HepG2 (cell line): ENCODE results near the gene LONP1. TPM values are rescaled to one million over a fixed set of nuclear protein-coding genes. Genes with fewer than 3 reads are reported as not detected.

Experiments
- CBX1 ChIP-seq: IDR thresholded peaks from one replicate; pipeline ENCODE4 v1.6.1; 2016; ENCODE audit warnings: antibody characterized with exemption, low read depth
- GLI4 ChIP-seq: sonication (generic); formaldehyde crosslinking; IDR thresholded peaks from 2 replicates; pipeline ENCODE4 v1.5.1; 2020; ENCODE audit warnings: missing genetic modification reagents, mild to moderate bottlenecking, moderate library complexity, borderline replicate concordance
- IKZF4 ChIP-seq: sonication (generic); formaldehyde crosslinking; IDR thresholded peaks from 2 replicates; pipeline ENCODE4 v1.5.1; 2020; ENCODE audit warnings: borderline replicate concordance, mild to moderate bottlenecking, low read depth, missing genetic modification reagents; ENCODE audit errors: not compliant biosample characterization
- MBD4 ChIP-seq: IDR thresholded peaks from 2 replicates; pipeline ENCODE4 v1.6.1; 2012; ENCODE audit warnings: low read length, inconsistent platforms, borderline replicate concordance
- MEIS1 ChIP-seq: sonication (generic); formaldehyde crosslinking; IDR thresholded peaks from 2 replicates; pipeline ENCODE4 v1.9.0; 2021; ENCODE audit warnings: mild to moderate bottlenecking, missing genetic modification reagents, moderate library complexity, borderline replicate concordance
- MTA3 ChIP-seq: sonication (generic); formaldehyde crosslinking; IDR thresholded peaks from 2 replicates; pipeline ENCODE4 v1.4.0; 2020; ENCODE audit warnings: missing genetic modification reagents
- MZF1 ChIP-seq: sonication (generic); formaldehyde crosslinking; IDR thresholded peaks from 2 replicates; pipeline ENCODE4 v1.8.1; 2023; ENCODE audit warnings: mild to moderate bottlenecking, missing genetic modification reagents, borderline replicate concordance
- NFIB ChIP-seq: sonication (generic); formaldehyde crosslinking; IDR thresholded peaks from 2 replicates; pipeline ENCODE4 v1.9.0; 2021; ENCODE audit warnings: missing genetic modification reagents, mild to moderate bottlenecking, borderline replicate concordance
- RFX1 ChIP-seq: fragments of 450-650 bp; IDR thresholded peaks from 2 replicates; pipeline ENCODE4 v1.6.1; 2017
- TSC22D2 ChIP-seq: sonication (generic); formaldehyde crosslinking; IDR thresholded peaks from 2 replicates; pipeline ENCODE4 v1.5.1; 2020; ENCODE audit warnings: missing genetic modification reagents, mild to moderate bottlenecking, borderline replicate concordance
- ZFP90 ChIP-seq: sonication (generic); formaldehyde crosslinking; IDR thresholded peaks from 2 replicates; pipeline ENCODE4 v1.8.0; 2022; ENCODE audit warnings: missing genetic modification reagents, mild to moderate bottlenecking, inconsistent platforms, borderline replicate concordance
- ZNF12 ChIP-seq: sonication (generic); formaldehyde crosslinking; IDR thresholded peaks from 2 replicates; pipeline ENCODE4 v1.5.0; 2020; ENCODE audit warnings: missing genetic modification reagents
- ZNF296 ChIP-seq: sonication (generic); formaldehyde crosslinking; conservative IDR thresholded peaks from 2 replicates; pipeline ENCODE4 v1.5.0; 2020; ENCODE audit warnings: mild to moderate bottlenecking, missing genetic modification reagents
- ZNF30 ChIP-seq: sonication (generic); formaldehyde crosslinking; IDR thresholded peaks from 2 replicates; pipeline ENCODE4 v1.5.0; 2020; ENCODE audit warnings: mild to moderate bottlenecking, missing genetic modification reagents
- ZNF788 ChIP-seq: sonication (generic); formaldehyde crosslinking; IDR thresholded peaks from 2 replicates; pipeline ENCODE4 v1.5.0; 2020; ENCODE audit warnings: mild to moderate bottlenecking, missing genetic modification reagents, borderline replicate concordance
- polyA plus RNA-seq, 8 experiments: library from polyadenylated mRNA; depleted of rRNA in 3 of 8; stranded (reverse) in 7 of 8; unstranded in 1 of 8; fragments of >200 nt; fragmentation: Illumina TruSeq in 4 of 8; extraction: Trizol in 4 of 8; gene quantifications; 2 replicates each; pipeline versions ENCODE4 v1.2.1 to v1.2.3, GENCODE V29; 2011 to 2016; ENCODE audit warnings: low read depth in 4 of 8, missing spikeins in 1 of 8, mixed read lengths in 1 of 8; ENCODE audit not compliant: insufficient read depth in 1 of 8
- total RNA-seq, 5 experiments: library from RNA; depleted of rRNA; stranded (reverse); fragments of >200 nt; fragmentation: Illumina TruSeq; extraction: Trizol; gene quantifications; 2 replicates each; pipeline ENCODE4 v1.2.3, GENCODE V29; 2016; ENCODE audit warnings: low read depth in 1 of 5
- TF ChIP-seq, protein P1 (sequence below), 2 experiments: IDR thresholded peaks; 2 replicates each; pipeline ENCODE4 v1.6.1; 2011 to 2012; ENCODE audit warnings: low read length in 2 of 2, borderline replicate concordance in 1 of 2, low read depth in 1 of 2, mild to moderate bottlenecking in 1 of 2, moderate library complexity in 1 of 2
- TF ChIP-seq, protein P2 (sequence below): sonication (generic); formaldehyde crosslinking; IDR thresholded peaks from 2 replicates; pipeline ENCODE4 v1.5.0; 2020; ENCODE audit warnings: missing genetic modification reagents
- TF ChIP-seq, protein P3 (sequence below): sonication (generic); formaldehyde crosslinking; IDR thresholded peaks from 2 replicates; pipeline ENCODE4 v1.8.1; 2023; ENCODE audit warnings: mild to moderate bottlenecking, missing genetic modification reagents
- TF ChIP-seq, protein P4 (sequence below): sonication (generic); formaldehyde crosslinking; IDR thresholded peaks from 2 replicates; pipeline ENCODE4 v1.4.0; 2020; ENCODE audit warnings: missing genetic modification reagents

The LONP1 gene
- total and polyA plus RNA-seq, 2 of the 13 experiments (the other 11 are each of a cell fraction or from before 2014, with no cell fraction given): 59.5 to 76.8 TPM

DNA sequence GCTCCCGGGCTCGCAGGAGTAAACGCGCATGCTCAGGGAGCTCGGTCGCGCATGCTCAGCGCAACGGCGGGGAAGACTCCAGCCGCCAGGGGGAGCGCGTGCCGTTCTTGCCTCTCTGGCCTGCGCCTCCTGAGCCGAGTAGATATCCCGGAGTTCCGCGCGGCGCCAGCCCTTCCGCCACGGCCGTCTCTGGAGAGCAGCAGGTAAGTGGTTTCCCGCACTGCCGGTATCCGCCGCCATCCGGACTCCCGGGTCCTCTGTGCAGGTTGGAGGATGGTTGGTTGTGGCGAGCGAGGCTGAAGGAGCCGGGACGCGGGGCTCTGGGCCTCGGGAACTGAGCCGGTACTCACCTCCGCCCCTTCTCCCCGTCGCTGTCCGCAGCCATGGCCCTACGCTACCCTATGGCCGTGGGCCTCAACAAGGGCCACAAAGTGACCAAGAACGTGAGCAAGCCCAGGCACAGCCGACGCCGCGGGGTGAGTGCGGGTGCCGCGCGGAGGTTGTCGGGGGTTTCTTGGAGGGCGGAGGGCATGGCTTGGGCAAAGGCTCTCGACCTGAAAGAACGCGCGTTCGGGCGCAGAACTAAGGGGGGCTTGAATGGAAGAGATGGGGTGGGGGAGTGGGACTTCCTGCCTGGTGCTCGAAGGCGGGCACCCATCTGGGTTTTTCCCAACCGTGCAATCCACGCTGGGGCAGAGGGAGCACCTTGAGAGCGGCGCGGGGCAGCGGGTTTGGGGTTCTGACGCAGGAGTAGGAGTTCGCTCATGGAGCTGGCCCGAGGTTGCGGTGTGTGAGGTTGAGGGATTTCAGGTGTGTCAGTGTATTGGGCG is 29.6 kb downstream of the LONP1 start, which contains the start of gene RPL36 (continued):
- TF ChIP-seq, protein P1, sequence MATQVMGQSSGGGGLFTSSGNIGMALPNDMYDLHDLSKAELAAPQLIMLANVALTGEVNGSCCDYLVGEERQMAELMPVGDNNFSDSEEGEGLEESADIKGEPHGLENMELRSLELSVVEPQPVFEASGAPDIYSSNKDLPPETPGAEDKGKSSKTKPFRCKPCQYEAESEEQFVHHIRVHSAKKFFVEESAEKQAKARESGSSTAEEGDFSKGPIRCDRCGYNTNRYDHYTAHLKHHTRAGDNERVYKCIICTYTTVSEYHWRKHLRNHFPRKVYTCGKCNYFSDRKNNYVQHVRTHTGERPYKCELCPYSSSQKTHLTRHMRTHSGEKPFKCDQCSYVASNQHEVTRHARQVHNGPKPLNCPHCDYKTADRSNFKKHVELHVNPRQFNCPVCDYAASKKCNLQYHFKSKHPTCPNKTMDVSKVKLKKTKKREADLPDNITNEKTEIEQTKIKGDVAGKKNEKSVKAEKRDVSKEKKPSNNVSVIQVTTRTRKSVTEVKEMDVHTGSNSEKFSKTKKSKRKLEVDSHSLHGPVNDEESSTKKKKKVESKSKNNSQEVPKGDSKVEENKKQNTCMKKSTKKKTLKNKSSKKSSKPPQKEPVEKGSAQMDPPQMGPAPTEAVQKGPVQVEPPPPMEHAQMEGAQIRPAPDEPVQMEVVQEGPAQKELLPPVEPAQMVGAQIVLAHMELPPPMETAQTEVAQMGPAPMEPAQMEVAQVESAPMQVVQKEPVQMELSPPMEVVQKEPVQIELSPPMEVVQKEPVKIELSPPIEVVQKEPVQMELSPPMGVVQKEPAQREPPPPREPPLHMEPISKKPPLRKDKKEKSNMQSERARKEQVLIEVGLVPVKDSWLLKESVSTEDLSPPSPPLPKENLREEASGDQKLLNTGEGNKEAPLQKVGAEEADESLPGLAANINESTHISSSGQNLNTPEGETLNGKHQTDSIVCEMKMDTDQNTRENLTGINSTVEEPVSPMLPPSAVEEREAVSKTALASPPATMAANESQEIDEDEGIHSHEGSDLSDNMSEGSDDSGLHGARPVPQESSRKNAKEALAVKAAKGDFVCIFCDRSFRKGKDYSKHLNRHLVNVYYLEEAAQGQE (IDR thresholded peaks at IDR 0.05; ENCODE audit: borderline replicate concordance in 1 of 2, low read depth in 1 of 2, low read length in 2 of 2): peak in 1 of 2 experiments; percentile 75; a peak in 1 of 4 replicates
- no peak; the same call in 1 of the 2 replicates for TF ChIP-seq ZNF12 (CRISPR knock-in tag)
- no peak for TF ChIP-seq MZF1 (CRISPR knock-in tag)
- TF ChIP-seq ZNF788 (CRISPR knock-in tag): peak; percentile 96
- TF ChIP-seq CBX1: no peak
- no peak for TF ChIP-seq MTA3 (CRISPR knock-in tag)
- no peak for TF ChIP-seq RFX1
- TF ChIP-seq, protein P2, sequence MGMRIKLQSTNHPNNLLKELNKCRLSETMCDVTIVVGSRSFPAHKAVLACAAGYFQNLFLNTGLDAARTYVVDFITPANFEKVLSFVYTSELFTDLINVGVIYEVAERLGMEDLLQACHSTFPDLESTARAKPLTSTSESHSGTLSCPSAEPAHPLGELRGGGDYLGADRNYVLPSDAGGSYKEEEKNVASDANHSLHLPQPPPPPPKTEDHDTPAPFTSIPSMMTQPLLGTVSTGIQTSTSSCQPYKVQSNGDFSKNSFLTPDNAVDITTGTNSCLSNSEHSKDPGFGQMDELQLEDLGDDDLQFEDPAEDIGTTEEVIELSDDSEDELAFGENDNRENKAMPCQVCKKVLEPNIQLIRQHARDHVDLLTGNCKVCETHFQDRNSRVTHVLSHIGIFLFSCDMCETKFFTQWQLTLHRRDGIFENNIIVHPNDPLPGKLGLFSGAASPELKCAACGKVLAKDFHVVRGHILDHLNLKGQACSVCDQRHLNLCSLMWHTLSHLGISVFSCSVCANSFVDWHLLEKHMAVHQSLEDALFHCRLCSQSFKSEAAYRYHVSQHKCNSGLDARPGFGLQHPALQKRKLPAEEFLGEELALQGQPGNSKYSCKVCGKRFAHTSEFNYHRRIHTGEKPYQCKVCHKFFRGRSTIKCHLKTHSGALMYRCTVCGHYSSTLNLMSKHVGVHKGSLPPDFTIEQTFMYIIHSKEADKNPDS (CRISPR knock-in tag): no peak
- peak; percentile 97; the same call in 1 of the 2 replicates for TF ChIP-seq ZFP90 (CRISPR knock-in tag)
- no peak for TF ChIP-seq NFIB (CRISPR knock-in tag)
- no peak for TF ChIP-seq TSC22D2 (CRISPR knock-in tag)
- TF ChIP-seq, protein P3, sequence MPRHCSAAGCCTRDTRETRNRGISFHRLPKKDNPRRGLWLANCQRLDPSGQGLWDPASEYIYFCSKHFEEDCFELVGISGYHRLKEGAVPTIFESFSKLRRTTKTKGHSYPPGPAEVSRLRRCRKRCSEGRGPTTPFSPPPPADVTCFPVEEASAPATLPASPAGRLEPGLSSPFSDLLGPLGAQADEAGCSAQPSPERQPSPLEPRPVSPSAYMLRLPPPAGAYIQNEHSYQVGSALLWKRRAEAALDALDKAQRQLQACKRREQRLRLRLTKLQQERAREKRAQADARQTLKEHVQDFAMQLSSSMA (CRISPR knock-in tag): no peak
- TF ChIP-seq MBD4: no peak
- TF ChIP-seq, protein P4, sequence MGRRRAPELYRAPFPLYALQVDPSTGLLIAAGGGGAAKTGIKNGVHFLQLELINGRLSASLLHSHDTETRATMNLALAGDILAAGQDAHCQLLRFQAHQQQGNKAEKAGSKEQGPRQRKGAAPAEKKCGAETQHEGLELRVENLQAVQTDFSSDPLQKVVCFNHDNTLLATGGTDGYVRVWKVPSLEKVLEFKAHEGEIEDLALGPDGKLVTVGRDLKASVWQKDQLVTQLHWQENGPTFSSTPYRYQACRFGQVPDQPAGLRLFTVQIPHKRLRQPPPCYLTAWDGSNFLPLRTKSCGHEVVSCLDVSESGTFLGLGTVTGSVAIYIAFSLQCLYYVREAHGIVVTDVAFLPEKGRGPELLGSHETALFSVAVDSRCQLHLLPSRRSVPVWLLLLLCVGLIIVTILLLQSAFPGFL (CRISPR knock-in tag): no peak; the same call in 1 of the 2 replicates
- peak; percentile 79; the same call in 1 of the 2 replicates for TF ChIP-seq GLI4 (CRISPR knock-in tag)
- TF ChIP-seq MEIS1 (CRISPR knock-in tag): peak; percentile 76; the same call in 1 of the 2 replicates
- no peak for TF ChIP-seq ZNF296 (CRISPR knock-in tag)
- TF ChIP-seq IKZF4: peak; percentile 61
- TF ChIP-seq ZNF30 (CRISPR knock-in tag): 0 out of 2 replicates have a peak, but pooled peaks have one; percentile 0
